K562 (cell line): Measurements from ENCODE around the gene FASTK. TPM values are rescaled to one million over a fixed set of nuclear protein-coding genes. Genes with fewer than 3 reads are reported as not detected.

ENCODE experiments used
- HES1 ChIP-seq: fragments of 450-650 bp; IDR thresholded peaks from 2 replicates; pipeline ENCODE4 v1.6.1; 2016; ENCODE audit warnings: low read depth, mild to moderate bottlenecking, moderate library complexity
- NBN ChIP-seq: fragments of 450-650 bp; IDR thresholded peaks from 2 replicates; pipeline ENCODE4 v1.6.1; 2016; ENCODE audit warnings: low read depth, mild to moderate bottlenecking
- NFRKB ChIP-seq: fragments of 450-650 bp; IDR thresholded peaks from 2 replicates; pipeline ENCODE4 v1.6.1; 2016; ENCODE audit warnings: low read depth
- PCBP1 ChIP-seq: fragments of 200-400 bp; formaldehyde crosslinking; IDR thresholded peaks from 2 replicates; pipeline ENCODE4 v1.6.1; 2018; ENCODE audit warnings: mild to moderate bottlenecking, low read depth, low read length; ENCODE audit not compliant: poor library complexity, severe bottlenecking
- PCBP2 ChIP-seq: fragments of 200-400 bp; formaldehyde crosslinking; IDR thresholded peaks from 2 replicates; pipeline ENCODE4 v1.6.1; 2018; ENCODE audit warnings: low read length, low read depth, mild to moderate bottlenecking, moderate library complexity; ENCODE audit not compliant: poor library complexity, severe bottlenecking
- TEAD4 ChIP-seq, 2 experiments: sonication (generic) in 1 of 2; formaldehyde crosslinking in 1 of 2; IDR thresholded peaks; 2 replicates each; pipeline versions ENCODE4 v1.6.1 to v1.8.0; 2012 to 2022; ENCODE audit warnings: borderline replicate concordance in 1 of 2, inconsistent platforms in 1 of 2, low read length in 1 of 2, mild to moderate bottlenecking in 1 of 2, missing genetic modification reagents in 1 of 2
- ZFPM2 ChIP-seq: fragments of 250-450 bp; sonication (Bioruptor Pico); IDR thresholded peaks from 2 replicates; pipeline ENCODE4 v1.5.1; 2022; ENCODE audit warnings: mild to moderate bottlenecking
- ZHX1 ChIP-seq: fragments of 150-350 bp; conservative IDR thresholded peaks from 2 replicates; pipeline ENCODE4 v1.6.1; 2014; ENCODE audit warnings: low read length
- ZNF511 ChIP-seq: sonication (generic); formaldehyde crosslinking; IDR thresholded peaks from 2 replicates; pipeline ENCODE4 v1.8.0; 2022; ENCODE audit warnings: mild to moderate bottlenecking, missing genetic modification reagents
- ZNF518B ChIP-seq: fragments of 250-450 bp; sonication (Bioruptor Pico); IDR thresholded peaks from 2 replicates; pipeline ENCODE4 v1.5.0; 2021; ENCODE audit warnings: mild to moderate bottlenecking, moderate library complexity
- polyA plus RNA-seq, 8 experiments: library from polyadenylated mRNA; depleted of rRNA in 4 of 8; stranded (reverse) in 5 of 8; unstranded in 3 of 8; fragments of >200 nt; fragmentation: Nextera tagmentation in 2 of 8; fragmentation: Illumina TruSeq in 1 of 8; extraction: Ambion mirVana in 2 of 8; extraction: Trizol in 1 of 8; gene quantifications; 2 replicates each; pipeline versions ENCODE4 v1.2.1 to v1.2.3, GENCODE V29; 2011 to 2014; ENCODE audit warnings: inconsistent platforms in 1 of 8, missing spikeins in 1 of 8
- total RNA-seq, 7 experiments: library from RNA; depleted of rRNA in 6 of 7; stranded (reverse); fragments of >200 nt in 6 of 7; fragmentation: Illumina TruSeq in 2 of 7; extraction: Trizol in 2 of 7; gene quantifications; 2 replicates each; pipeline versions ENCODE4 v1.2.1 to v1.2.3, GENCODE V29; 2011 to 2021; ENCODE audit warnings: low replicate concordance in 1 of 7

The FASTK gene
- total and polyA plus RNA-seq, 9 of the 15 experiments (the other 6 are each of a cell fraction or from before 2014, with no cell fraction given), result 0.51 to 150 (median 48.2) TPM

GRCh38 chr7:151086802-151087244, 6.2 kb upstream of the FASTK start (continued):
- no peak for TF ChIP-seq ZHX1
- no peak for TF ChIP-seq TEAD4 (IDR thresholded peaks at IDR 0.05; ENCODE audit: low read length)
- 0 out of 2 replicates have a peak, but pooled peaks have one; percentile 34 for TF ChIP-seq TEAD4 (CRISPR knock-in tag; IDR thresholded peaks at IDR 0.05; ENCODE audit: borderline replicate concordance)
- peak; percentile 7 for TF ChIP-seq PCBP1
- TF ChIP-seq ZNF511 (CRISPR knock-in tag), result 0 out of 2 replicates have a peak, but pooled peaks have one; percentile 49
- peak; percentile 44; the same call in 1 of the 2 replicates for TF ChIP-seq NFRKB
- TF ChIP-seq NBN, result no peak
- TF ChIP-seq HES1, result 0 out of 2 replicates have a peak, but pooled peaks have one; percentile 17
- no peak for TF ChIP-seq ZNF518B
- TF ChIP-seq PCBP2, result no peak
- no peak for TF ChIP-seq ZFPM2 (CRISPR knock-in tag)
